ENCODE results near the gene GALNT12.

GALNT12 gene

DNA sequence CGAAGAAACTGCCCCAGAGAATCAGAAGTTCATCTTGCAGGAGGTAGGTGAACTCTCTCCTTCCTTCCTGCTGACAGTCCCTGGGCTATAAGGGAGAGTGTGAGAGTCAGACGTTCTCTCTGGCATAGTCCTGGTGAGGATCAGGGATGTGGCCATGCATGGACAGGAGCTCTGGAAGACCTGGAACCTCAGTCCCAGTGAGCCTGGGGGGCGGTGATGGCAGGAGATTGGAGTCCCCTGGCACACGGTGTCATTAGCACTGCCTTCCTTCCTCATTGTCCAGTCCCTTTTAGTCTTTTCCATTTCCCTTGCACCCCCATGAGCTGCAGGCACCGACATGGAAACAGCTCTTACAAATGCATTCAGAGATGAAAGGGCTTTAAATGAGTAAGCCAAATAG is 38.6 kb downstream of the GALNT12 start:
- Histone ChIP-seq H3K9me3 (ENCODE audit: control insufficient read depth, insufficient read depth, low read length) (no peaks in the 10 kb centered on the region), H3K4me1 (ENCODE audit: control insufficient read depth, insufficient read depth, low read length) (peaks cover 9% of the 10 kb centered on the region), H3K27me3 (ENCODE audit: control insufficient read depth, insufficient read depth, low read length) (no peaks in the 10 kb centered on the region), H3K4me3 (ENCODE audit: low read depth, low read length) (no peak overlapping the region), H3K9ac (ENCODE audit: low read depth, low read length) (no peak overlapping the region), H3K36me3 (ENCODE audit: control insufficient read depth, insufficient read depth, low read length) (no peaks in the 10 kb centered on the region)

DNA sequence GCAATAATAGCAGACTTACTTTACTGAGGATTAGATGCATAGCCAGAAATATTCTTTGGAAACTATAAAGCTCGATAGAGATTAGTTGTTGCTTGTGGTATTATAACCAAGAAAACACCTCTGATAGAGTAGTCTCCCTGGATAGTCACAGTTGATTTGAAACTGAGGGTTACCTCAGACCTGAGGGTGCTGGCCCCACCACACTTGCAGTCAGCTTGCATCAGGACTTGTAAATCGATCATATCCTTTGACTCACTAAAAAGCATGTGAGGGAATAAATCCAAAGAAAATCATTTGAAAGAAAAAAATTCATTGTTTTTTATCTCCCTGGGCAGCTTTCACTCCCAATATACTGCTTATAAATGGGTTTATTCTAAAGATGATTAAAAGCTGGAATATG is 39.4 kb downstream of the GALNT12 start:
- H3K4me1 ChIP-seq (ENCODE audit: control insufficient read depth, insufficient read depth, low read length): peaks cover 12% of the 10 kb centered on the region
- H3K9me3 ChIP-seq (ENCODE audit: control insufficient read depth, insufficient read depth, low read length): no peaks in the 10 kb centered on the region
- H3K9ac ChIP-seq (ENCODE audit: low read depth, low read length): no peak overlapping the region
- H3K36me3 ChIP-seq (ENCODE audit: control insufficient read depth, insufficient read depth, low read length): no peaks in the 10 kb centered on the region
- no peak overlapping the region for H3K4me3 ChIP-seq (ENCODE audit: low read depth, low read length)
- no peaks in the 10 kb centered on the region for H3K27me3 ChIP-seq (ENCODE audit: control insufficient read depth, insufficient read depth, low read length)

DNA sequence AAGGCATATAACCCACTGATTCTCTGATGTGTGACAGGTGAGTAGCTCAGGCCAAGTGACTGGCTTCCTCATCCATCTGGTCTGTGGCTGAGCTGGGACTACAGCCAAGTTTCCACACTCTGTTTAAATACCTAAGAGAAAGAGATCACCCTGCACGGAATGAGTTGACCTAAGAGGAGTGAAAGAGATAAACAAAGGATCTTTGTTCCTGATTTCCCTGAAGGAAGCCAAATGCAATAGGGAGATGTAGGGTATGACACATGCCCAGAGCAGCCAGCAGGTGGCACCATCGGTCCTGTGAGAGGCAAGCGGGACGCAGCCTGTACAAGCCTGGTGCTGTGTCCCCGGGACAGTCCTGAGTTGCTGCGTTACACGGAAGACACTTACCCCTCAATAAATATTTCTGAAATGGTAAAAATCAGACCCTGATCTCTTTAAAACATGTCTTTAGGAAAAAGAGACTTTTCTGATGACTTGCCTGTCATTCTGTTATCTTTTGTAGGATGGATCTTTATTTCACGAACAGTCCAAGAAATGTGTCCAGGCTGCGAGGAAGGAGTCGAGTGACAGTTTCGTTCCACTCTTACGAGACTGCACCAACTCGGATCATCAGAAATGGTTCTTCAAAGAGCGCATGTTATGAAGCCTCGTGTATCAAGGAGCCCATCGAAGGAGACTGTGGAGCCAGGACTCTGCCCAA is 41.1 kb downstream of the GALNT12 start:
- no peaks in the 10 kb centered on the region for H3K27me3 ChIP-seq (ENCODE audit: control insufficient read depth, insufficient read depth, low read length)
- no peak overlapping the region for H3K4me3 ChIP-seq (ENCODE audit: low read depth, low read length)
- H3K9me3 ChIP-seq (ENCODE audit: control insufficient read depth, insufficient read depth, low read length): no peaks in the 10 kb centered on the region
- no peak overlapping the region for H3K9ac ChIP-seq (ENCODE audit: low read depth, low read length)
- peaks cover 12% of the 10 kb centered on the region for H3K4me1 ChIP-seq (ENCODE audit: control insufficient read depth, insufficient read depth, low read length)
- no peaks in the 10 kb centered on the region for H3K36me3 ChIP-seq (ENCODE audit: control insufficient read depth, insufficient read depth, low read length)

DNA sequence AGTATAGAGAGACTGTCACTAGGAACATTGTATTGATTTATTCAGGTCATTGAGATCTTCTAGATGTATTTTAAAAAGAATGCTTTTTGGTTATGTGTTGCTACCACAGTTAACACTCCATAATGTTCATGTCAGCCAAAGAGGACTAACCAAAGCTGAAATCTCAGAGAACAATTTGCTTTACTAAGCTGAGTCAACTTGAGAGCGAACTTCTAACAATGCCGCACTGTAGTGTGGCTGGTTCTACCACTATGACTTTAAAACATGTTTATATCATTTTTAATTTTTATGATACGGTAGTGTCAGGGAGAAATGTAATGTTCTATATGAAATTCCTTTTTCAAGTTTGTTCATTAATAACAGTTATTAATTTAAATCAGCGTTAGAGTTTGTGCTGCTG is 42.1 kb downstream of the GALNT12 start:
- Histone ChIP-seq H3K27me3 (ENCODE audit: control insufficient read depth, insufficient read depth, low read length) (no peaks in the 10 kb centered on the region), H3K9ac (ENCODE audit: low read depth, low read length) (no peak overlapping the region), H3K4me3 (ENCODE audit: low read depth, low read length) (no peak overlapping the region), H3K36me3 (ENCODE audit: control insufficient read depth, insufficient read depth, low read length) (no peaks in the 10 kb centered on the region), H3K4me1 (ENCODE audit: control insufficient read depth, insufficient read depth, low read length) (peaks cover 12% of the 10 kb centered on the region), H3K9me3 (ENCODE audit: control insufficient read depth, insufficient read depth, low read length) (no peaks in the 10 kb centered on the region)

DNA sequence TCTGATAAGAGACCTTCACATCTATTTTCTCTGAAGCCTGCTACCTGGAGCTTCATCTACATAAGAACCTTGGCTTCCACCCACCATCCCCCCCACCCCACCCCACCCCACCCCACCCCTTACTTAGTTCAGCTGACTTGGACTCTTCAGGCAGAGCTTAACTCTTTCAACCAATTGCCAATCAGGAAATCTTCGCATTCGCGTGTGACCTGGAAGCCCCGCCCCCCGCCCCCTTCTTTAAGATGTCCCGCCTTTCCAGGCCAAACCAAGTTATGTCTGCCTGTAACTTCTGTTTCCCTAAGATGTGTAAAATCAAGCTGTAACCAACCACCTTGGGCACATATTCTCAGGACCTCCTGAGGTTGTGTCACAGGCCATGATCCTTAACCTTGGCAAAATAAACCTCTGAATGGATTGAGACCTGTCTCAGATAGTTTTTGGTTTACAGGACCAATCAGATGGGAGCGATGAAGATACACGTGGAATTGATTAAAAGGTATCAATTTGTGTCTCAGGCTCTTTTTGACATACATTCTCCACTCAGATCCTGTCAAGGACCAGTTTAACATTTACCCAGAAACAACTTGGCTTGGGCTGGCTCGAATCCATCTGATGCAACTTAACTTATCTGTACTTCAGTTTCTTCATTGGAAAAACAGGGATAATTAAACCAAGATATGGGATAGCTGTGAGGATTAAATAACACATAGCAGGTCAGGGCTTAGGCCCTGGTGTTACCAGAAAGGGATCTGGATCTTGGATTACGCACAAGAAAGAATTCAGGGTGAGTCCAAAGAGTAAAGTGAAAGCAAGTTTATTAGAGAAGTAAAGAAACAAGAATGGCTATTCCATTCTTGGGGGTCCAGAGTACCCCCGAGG is 43.6 kb downstream of the GALNT12 start:
- no peak overlapping the region for H3K9ac ChIP-seq (ENCODE audit: low read depth, low read length)
- H3K4me3 ChIP-seq (ENCODE audit: low read depth, low read length): no peak overlapping the region
- peaks cover 12% of the 10 kb centered on the region for H3K4me1 ChIP-seq (ENCODE audit: control insufficient read depth, insufficient read depth, low read length)
- H3K9me3 ChIP-seq (ENCODE audit: control insufficient read depth, insufficient read depth, low read length): no peaks in the 10 kb centered on the region
- H3K36me3 ChIP-seq (ENCODE audit: control insufficient read depth, insufficient read depth, low read length): no peaks in the 10 kb centered on the region
- H3K27me3 ChIP-seq (ENCODE audit: control insufficient read depth, insufficient read depth, low read length): no peaks in the 10 kb centered on the region

DNA sequence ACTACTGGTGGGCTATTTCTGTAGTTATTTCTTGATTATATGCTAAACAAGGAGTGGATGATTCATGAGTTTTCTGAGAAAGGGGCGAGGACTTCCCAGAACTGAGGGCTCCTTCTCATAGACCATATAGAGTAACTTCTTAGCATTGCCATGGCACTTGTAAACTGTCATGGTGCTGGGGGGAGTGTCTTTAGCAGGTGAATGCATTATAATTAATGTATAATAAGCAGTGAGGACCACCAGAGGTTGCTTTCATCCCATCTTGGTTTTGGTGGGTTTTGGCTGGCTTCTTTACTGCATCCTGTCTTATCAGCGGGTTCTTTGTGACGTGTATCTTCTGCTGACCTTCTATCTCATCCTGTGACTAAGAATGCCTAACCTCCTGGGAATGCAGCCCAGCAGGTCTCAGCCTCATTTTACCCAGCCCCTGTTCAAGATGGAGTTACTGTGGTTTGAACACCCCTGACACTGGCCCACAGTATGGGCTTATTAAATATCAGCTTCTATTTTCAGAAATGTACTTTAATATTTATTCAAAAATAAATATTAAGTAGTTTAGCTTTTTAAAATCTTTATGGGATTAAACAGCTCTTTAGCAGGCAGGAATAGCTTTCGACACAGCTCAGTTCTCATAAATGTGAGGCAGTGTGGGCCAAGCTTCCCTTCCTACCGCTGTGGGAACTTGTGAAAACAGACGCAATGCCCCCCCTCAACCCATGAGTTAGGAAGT is 44.4 kb downstream of the GALNT12 start:
- no peak overlapping the region for H3K9ac ChIP-seq (ENCODE audit: low read depth, low read length)
- no peaks in the 10 kb centered on the region for H3K27me3 ChIP-seq (ENCODE audit: control insufficient read depth, insufficient read depth, low read length)
- H3K4me1 ChIP-seq (ENCODE audit: control insufficient read depth, insufficient read depth, low read length): peaks cover 12% of the 10 kb centered on the region
- H3K4me3 ChIP-seq (ENCODE audit: low read depth, low read length): no peak overlapping the region
- no peaks in the 10 kb centered on the region for H3K9me3 ChIP-seq (ENCODE audit: control insufficient read depth, insufficient read depth, low read length)
- no peaks in the 10 kb centered on the region for H3K36me3 ChIP-seq (ENCODE audit: control insufficient read depth, insufficient read depth, low read length)

DNA sequence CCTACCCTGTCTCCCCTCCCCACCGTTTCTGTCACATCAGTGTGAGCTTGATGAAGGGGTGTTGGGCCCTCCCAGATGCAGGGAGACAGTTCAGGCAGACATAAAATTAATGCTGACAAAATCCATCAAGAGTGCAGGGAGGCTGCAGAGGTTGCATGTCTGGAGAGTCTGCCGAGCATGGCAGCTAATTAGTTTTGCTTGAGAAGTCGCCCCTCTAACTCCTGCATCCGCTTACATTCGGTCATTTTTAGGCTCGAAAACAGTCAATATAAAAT is 44.9 kb downstream of the GALNT12 start:
- H3K4me1 ChIP-seq (ENCODE audit: control insufficient read depth, insufficient read depth, low read length): peaks cover 12% of the 10 kb centered on the region
- H3K9me3 ChIP-seq (ENCODE audit: control insufficient read depth, insufficient read depth, low read length): no peaks in the 10 kb centered on the region
- H3K4me3 ChIP-seq (ENCODE audit: low read depth, low read length): no peak overlapping the region
- no peaks in the 10 kb centered on the region for H3K27me3 ChIP-seq (ENCODE audit: control insufficient read depth, insufficient read depth, low read length)
- H3K36me3 ChIP-seq (ENCODE audit: control insufficient read depth, insufficient read depth, low read length): no peaks in the 10 kb centered on the region
- no peak overlapping the region for H3K9ac ChIP-seq (ENCODE audit: low read depth, low read length)

DNA sequence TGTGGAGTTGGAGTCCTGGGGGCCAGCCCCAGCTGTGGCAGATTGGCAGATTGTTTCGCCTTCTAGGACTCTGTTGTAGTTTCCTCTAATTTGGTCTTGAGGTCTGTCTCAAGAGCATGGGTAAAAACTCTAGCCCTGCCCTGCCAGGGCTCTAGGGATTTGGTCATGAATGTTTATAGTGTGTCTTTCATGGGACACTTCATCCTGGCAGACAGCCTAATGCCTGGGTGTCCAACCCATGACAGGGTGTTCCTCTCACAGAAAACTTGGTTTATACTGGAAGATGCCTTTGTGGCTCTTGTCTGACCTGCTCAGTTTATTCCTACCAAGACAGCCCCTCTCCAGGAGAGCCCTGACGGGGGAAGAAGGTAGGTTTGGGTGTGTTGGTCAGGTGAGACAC is 45.5 kb downstream of the GALNT12 start:
- Histone ChIP-seq H3K4me1 (ENCODE audit: control insufficient read depth, insufficient read depth, low read length) (peaks cover 12% of the 10 kb centered on the region), H3K36me3 (ENCODE audit: control insufficient read depth, insufficient read depth, low read length) (no peaks in the 10 kb centered on the region)

DNA sequence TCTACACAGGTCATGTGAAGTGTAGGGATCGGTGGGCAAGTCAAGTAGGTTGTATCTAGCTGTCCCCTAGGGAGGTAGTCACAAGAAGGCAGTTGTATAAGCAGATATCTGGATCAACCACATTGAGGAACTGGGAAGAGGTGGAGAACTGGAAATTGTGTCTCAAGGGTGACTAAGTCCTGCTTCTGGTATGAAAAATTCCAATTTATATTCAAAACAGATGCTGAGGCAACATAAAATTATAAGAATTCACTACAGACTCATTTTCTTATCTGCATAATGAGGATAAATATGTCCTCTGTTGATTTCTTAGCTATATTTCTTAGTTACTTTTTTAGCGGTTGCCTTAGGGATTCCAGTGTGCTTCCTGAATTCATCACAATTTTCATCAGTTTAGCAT is 46.8 kb downstream of the GALNT12 start:
- H3K9ac ChIP-seq (ENCODE audit: low read depth, low read length): no peak overlapping the region
- no peaks in the 10 kb centered on the region for H3K9me3 ChIP-seq (ENCODE audit: control insufficient read depth, insufficient read depth, low read length)
- H3K4me3 ChIP-seq (ENCODE audit: low read depth, low read length): no peak overlapping the region
- no peaks in the 10 kb centered on the region for H3K27me3 ChIP-seq (ENCODE audit: control insufficient read depth, insufficient read depth, low read length)
- H3K36me3 ChIP-seq (ENCODE audit: control insufficient read depth, insufficient read depth, low read length): no peaks in the 10 kb centered on the region
- H3K4me1 ChIP-seq (ENCODE audit: control insufficient read depth, insufficient read depth, low read length): peaks cover 8% of the 10 kb centered on the region

More for the DNA sequence above, 45.5 kb downstream of the GALNT12 start:
- no peaks in the 10 kb centered on the region for H3K9me3 ChIP-seq (ENCODE audit: control insufficient read depth, insufficient read depth, low read length)
- H3K9ac ChIP-seq (ENCODE audit: low read depth, low read length): no peak overlapping the region
- no peaks in the 10 kb centered on the region for H3K27me3 ChIP-seq (ENCODE audit: control insufficient read depth, insufficient read depth, low read length)
- H3K4me3 ChIP-seq (ENCODE audit: low read depth, low read length): no peak overlapping the region

DNA sequence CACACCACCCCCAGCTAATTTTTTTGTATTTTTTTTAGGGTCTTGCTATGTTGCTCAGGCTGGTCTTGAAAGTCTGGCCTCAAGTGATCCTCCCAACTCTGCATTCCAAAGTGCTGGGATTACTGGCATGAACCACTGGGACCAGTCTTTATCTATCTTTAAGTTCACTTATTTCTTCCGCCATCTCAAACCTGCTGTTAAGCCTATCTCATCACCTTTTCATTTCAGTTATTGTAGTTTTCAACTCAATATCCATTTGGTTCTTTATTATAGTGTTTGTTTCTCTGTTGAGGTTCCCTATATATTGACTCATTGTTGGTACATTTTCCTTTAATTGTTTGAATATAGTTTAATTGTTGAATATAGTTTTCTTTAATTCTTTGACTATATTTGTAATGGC is 48.1 kb downstream of the GALNT12 start:
- no peak overlapping the region for H3K9ac ChIP-seq (ENCODE audit: low read depth, low read length)
- no peaks in the 10 kb centered on the region for H3K9me3 ChIP-seq (ENCODE audit: control insufficient read depth, insufficient read depth, low read length)
- no peak overlapping the region for H3K4me3 ChIP-seq (ENCODE audit: low read depth, low read length)
- H3K4me1 ChIP-seq (ENCODE audit: control insufficient read depth, insufficient read depth, low read length): peaks cover 4% of the 10 kb centered on the region
- no peaks in the 10 kb centered on the region for H3K36me3 ChIP-seq (ENCODE audit: control insufficient read depth, insufficient read depth, low read length)
- no peaks in the 10 kb centered on the region for H3K27me3 ChIP-seq (ENCODE audit: control insufficient read depth, insufficient read depth, low read length)

DNA sequence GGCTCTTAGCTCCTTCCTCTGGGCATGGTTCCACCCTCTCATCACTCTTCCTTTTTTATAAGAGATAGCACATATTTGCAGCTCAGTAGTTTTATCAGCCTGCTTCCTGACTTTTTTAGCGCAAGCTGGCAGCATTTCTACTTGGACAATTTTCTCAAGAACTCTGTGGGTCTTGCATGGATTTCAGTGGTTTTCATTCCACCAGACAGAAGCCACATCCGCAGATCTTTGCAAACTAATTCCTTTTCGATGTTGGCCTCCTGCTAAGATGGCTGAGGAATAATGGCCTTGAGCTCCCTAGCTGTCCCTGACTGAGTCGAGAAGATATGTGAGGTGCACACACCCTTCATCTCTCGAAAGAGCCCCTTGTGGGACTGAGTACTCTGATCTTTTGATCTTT is 49.5 kb downstream of the GALNT12 start:
- Histone ChIP-seq H3K36me3 (ENCODE audit: control insufficient read depth, insufficient read depth, low read length) (no peaks in the 10 kb centered on the region), H3K9me3 (ENCODE audit: control insufficient read depth, insufficient read depth, low read length) (no peaks in the 10 kb centered on the region), H3K9ac (ENCODE audit: low read depth, low read length) (no peak overlapping the region), H3K27me3 (ENCODE audit: control insufficient read depth, insufficient read depth, low read length) (no peaks in the 10 kb centered on the region), H3K4me3 (ENCODE audit: low read depth, low read length) (no peak overlapping the region), H3K4me1 (ENCODE audit: control insufficient read depth, insufficient read depth, low read length) (no peaks in the 10 kb centered on the region)

DNA sequence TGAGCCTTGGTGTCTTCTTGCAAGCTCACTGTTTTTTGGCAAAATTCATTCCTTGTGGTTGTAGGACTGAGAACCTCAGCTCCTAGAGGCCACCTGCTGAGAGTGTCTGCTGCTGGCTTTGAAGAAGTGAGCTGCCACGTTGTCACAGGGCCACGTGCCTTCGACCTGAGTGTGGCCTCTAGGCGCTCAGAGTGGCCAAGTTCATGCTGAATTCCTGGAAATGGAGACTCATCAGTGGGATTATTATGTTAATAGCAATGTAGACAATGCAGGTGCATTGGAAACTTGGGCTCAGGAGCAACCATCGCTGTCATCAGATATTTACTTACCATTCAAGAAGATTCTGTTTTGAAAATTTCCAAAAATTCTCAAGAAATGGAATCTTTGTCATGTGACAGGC is 52.5 kb downstream of the GALNT12 start:
- no peaks in the 10 kb centered on the region for H3K4me1 ChIP-seq (ENCODE audit: control insufficient read depth, insufficient read depth, low read length)
- no peaks in the 10 kb centered on the region for H3K27me3 ChIP-seq (ENCODE audit: control insufficient read depth, insufficient read depth, low read length)
- no peaks in the 10 kb centered on the region for H3K36me3 ChIP-seq (ENCODE audit: control insufficient read depth, insufficient read depth, low read length)
- H3K9me3 ChIP-seq (ENCODE audit: control insufficient read depth, insufficient read depth, low read length): no peaks in the 10 kb centered on the region
- no peak overlapping the region for H3K4me3 ChIP-seq (ENCODE audit: low read depth, low read length)
- no peak overlapping the region for H3K9ac ChIP-seq (ENCODE audit: low read depth, low read length)
